CD14-positive monocyte (primary cell): ENCODE results near the gene OLFM3. TPM values are rescaled to one million over a fixed set of nuclear protein-coding genes. Genes with fewer than 3 reads are reported as not detected.

Experiments used
- DNase-seq, 3 donors: peaks; one replicate each; pipeline ENCODE4 v3.0.0-alpha.2; 2011 to 2022
- H2AFZ ChIP-seq: 2 replicates; pipeline ENCODE4 v1.6.0; 2012; ENCODE audit warnings: mild to moderate bottlenecking, low read depth, low read length, inconsistent platforms; ENCODE audit not compliant: insufficient read depth, poor library complexity, severe bottlenecking
- H3K27ac ChIP-seq, 2 donors: 1 replicate in 1 of 2; 2 replicates in 1 of 2; pipeline ENCODE4 v1.5.1; 2012 to 2013; ENCODE audit warnings: low read length in 2 of 2, control low read depth in 1 of 2, inconsistent platforms in 1 of 2, low read depth in 1 of 2, mild to moderate bottlenecking in 1 of 2
- H3K27me3 ChIP-seq, 2 donors: one replicate each; pipeline versions ENCODE4 v1.6.0 to v1.6.1; 2011 to 2013; ENCODE audit warnings: low read length in 2 of 2; ENCODE audit not compliant: control insufficient read depth in 2 of 2, insufficient read depth in 2 of 2
- H3K36me3 ChIP-seq, 2 donors: replicated peaks in 1 of 2; 1 replicate in 1 of 2; 2 replicates in 1 of 2; pipeline versions ENCODE4 v1.5.1 to v1.6.1; 2012 to 2013; ENCODE audit warnings: low read length in 2 of 2, control low read depth in 1 of 2, inconsistent platforms in 1 of 2, mild to moderate bottlenecking in 1 of 2; ENCODE audit not compliant: insufficient read depth in 2 of 2, control insufficient read depth in 1 of 2
- H3K4me1 ChIP-seq, 2 donors: 1 replicate in 1 of 2; 2 replicates in 1 of 2; pipeline versions ENCODE4 v1.5.1 to v1.6.1; 2012 to 2013; ENCODE audit warnings: low read length in 2 of 2, control low read depth in 1 of 2, inconsistent platforms in 1 of 2, mild to moderate bottlenecking in 1 of 2, moderate library complexity in 1 of 2; ENCODE audit not compliant: insufficient read depth in 2 of 2, control insufficient read depth in 1 of 2
- H3K4me2 ChIP-seq: replicated peaks from 2 replicates; pipeline ENCODE3; 2012; ENCODE audit warnings: low read length, moderate library complexity, mild to moderate bottlenecking; ENCODE audit not compliant: poor library complexity, severe bottlenecking; ENCODE audit errors: extremely low read depth
- H3K4me3 ChIP-seq, 3 experiments: fragments of 200-600 bp in 1 of 3; sonication (generic) in 1 of 3; replicated peaks in 1 of 3; 1 replicate in 2 of 3; 2 replicates in 1 of 3; pipeline ENCODE4 v1.5.1; 2011 to 2013; ENCODE audit warnings: low read length in 3 of 3, mild to moderate bottlenecking in 3 of 3, control low read depth in 2 of 3, low read depth in 2 of 3, inconsistent platforms in 1 of 3, moderate library complexity in 1 of 3
- H3K79me2 ChIP-seq: 2 replicates; pipeline ENCODE4 v1.6.0; 2012; ENCODE audit warnings: mild to moderate bottlenecking, control low read depth, inconsistent platforms, low read length, moderate library complexity; ENCODE audit not compliant: insufficient read depth
- H3K9ac ChIP-seq: 2 replicates; pipeline ENCODE4 v1.6.0; 2017; ENCODE audit warnings: low read length, mild to moderate bottlenecking; ENCODE audit not compliant: insufficient read depth, poor library complexity, severe bottlenecking
- H3K9me3 ChIP-seq, 2 donors: replicated peaks in 1 of 2; 1 replicate in 1 of 2; 2 replicates in 1 of 2; pipeline versions ENCODE4 v1.5.1 to v1.6.1; 2012 to 2013; ENCODE audit warnings: low read length in 2 of 2, control low read depth in 1 of 2; ENCODE audit not compliant: control insufficient read depth in 1 of 2, insufficient read depth in 1 of 2
- H4K20me1 ChIP-seq: 2 replicates; pipeline ENCODE4 v1.6.0; 2012; ENCODE audit warnings: mild to moderate bottlenecking, low read length, control low read depth, moderate library complexity; ENCODE audit not compliant: insufficient read depth
- H3K27ac Mint-ChIP-seq, 7 donors: one replicate each; pipeline ENCODE4 v1.8.0; 2020; ENCODE audit warnings: mild to moderate bottlenecking in 7 of 7, mixed read lengths in 7 of 7, moderate library complexity in 6 of 7, inconsistent platforms in 2 of 7
- H3K27me3 Mint-ChIP-seq, 3 donors: one replicate each; pipeline ENCODE4 v1.8.0; 2021 to 2022; ENCODE audit warnings: low read depth in 3 of 3, mild to moderate bottlenecking in 3 of 3, mixed read lengths in 3 of 3, moderate library complexity in 3 of 3, inconsistent platforms in 1 of 3
- H3K36me3 Mint-ChIP-seq, 2 donors: one replicate each; pipeline ENCODE4 v1.8.0; 2020; ENCODE audit warnings: mixed read lengths in 2 of 2, inconsistent platforms in 1 of 2, mild to moderate bottlenecking in 1 of 2
- H3K4me1 Mint-ChIP-seq: one replicate; pipeline ENCODE4 v1.8.0; 2020; ENCODE audit warnings: mild to moderate bottlenecking, mixed read lengths
- H3K4me3 Mint-ChIP-seq, 2 donors: one replicate each; pipeline ENCODE4 v1.8.0; 2020; ENCODE audit warnings: mild to moderate bottlenecking in 2 of 2, mixed read lengths in 2 of 2, moderate library complexity in 1 of 2
- H3K9me3 Mint-ChIP-seq, 7 donors: one replicate each; pipeline ENCODE4 v1.8.0; 2020 to 2022; ENCODE audit warnings: mixed read lengths in 7 of 7, mild to moderate bottlenecking in 6 of 7, moderate library complexity in 6 of 7, inconsistent platforms in 2 of 7
- WGBS: methylation state at CpG from one replicate; pipeline ENCODE4 v1.1.5; 2013; ENCODE audit warnings: missing lambda C conversion rate; ENCODE audit not compliant: insufficient coverage; 5-methylcytosine and 5-hydroxymethylcytosine counted together
- intact Hi-C, 2 donors: fragments of 100-400 bp; cut with micrococcal nuclease; formaldehyde crosslinking; loops; one replicate each; pipeline versions ENCODE4 v1.15.0 to v1.15.1; 2023
- polyA plus RNA-seq, 3 donors: library from polyadenylated mRNA; depleted of rRNA in 1 of 3; unstranded in 2 of 3; stranded (reverse) in 1 of 3; fragments of 300-500 nt in 2 of 3; fragments of >200 nt in 1 of 3; fragmentation: Illumina TruSeq in 2 of 3; gene quantifications; 1 replicate in 2 of 3; 2 replicates in 1 of 3; pipeline ENCODE4 v1.2.3, GENCODE V29; 2012 to 2021
- TF ChIP-seq, protein P1 (sequence below): fragments of 200-600 bp; IDR thresholded peaks from one replicate; pipeline ENCODE4 v1.8.0; 2022; ENCODE audit warnings: antibody characterized with exemption, mild to moderate bottlenecking

OLFM3 gene
- polyA plus RNA-seq, 3 donors: not detected

DNA sequence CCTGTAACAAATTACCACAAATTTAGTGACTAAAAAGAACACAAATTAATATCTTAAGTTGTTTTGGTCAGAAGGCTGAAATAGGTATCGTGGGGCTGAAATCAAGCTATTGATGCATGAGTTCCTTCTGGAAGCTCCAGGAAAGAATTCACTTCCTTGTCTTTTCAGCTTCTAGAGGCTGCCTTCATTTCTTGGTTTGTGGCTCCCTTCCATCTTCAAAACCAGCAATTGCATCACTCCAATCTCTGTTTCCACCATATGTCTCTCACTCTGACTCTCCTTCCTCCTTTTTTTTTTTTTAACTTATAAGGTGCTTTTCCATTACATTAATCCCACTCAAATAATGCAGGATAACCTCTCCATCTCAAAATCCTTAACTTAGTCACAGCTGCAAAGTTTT, 78.4 kb downstream of the OLFM3 start:
- Mint-ChIP-seq H3K4me1 (no peaks in the 10 kb centered on the region), H3K36me3 (no peaks in the 10 kb centered on the region), H3K27me3 (peaks cover 0 to 2% (median 2%) of the 10 kb centered on the region in 3 donors), H3K9me3 (peaks cover 0 to 2% (median 0%) of the 10 kb centered on the region in 7 donors), H3K27ac (no peak overlapping the region), H3K4me3 (no peak overlapping the region)
- no peaks in the 10 kb centered on the region for H3K9me3 ChIP-seq
- H3K4me1 ChIP-seq: no peaks in the 10 kb centered on the region
- WGBS: 20% methylated on average over 1 of the region's 1 CpG
- H3K27ac ChIP-seq: no peak overlapping the region
- H3K4me3 ChIP-seq: no peak overlapping the region
- H4K20me1 ChIP-seq: no peaks in the 10 kb centered on the region
- H3K9ac ChIP-seq: no peak overlapping the region
- no peaks in the 10 kb centered on the region for H3K79me2 ChIP-seq
- H3K36me3 ChIP-seq: no peaks in the 10 kb centered on the region
- H3K4me2 ChIP-seq: no peak overlapping the region
- no peak overlapping the region for H2AFZ ChIP-seq
- TF ChIP-seq, protein P1, sequence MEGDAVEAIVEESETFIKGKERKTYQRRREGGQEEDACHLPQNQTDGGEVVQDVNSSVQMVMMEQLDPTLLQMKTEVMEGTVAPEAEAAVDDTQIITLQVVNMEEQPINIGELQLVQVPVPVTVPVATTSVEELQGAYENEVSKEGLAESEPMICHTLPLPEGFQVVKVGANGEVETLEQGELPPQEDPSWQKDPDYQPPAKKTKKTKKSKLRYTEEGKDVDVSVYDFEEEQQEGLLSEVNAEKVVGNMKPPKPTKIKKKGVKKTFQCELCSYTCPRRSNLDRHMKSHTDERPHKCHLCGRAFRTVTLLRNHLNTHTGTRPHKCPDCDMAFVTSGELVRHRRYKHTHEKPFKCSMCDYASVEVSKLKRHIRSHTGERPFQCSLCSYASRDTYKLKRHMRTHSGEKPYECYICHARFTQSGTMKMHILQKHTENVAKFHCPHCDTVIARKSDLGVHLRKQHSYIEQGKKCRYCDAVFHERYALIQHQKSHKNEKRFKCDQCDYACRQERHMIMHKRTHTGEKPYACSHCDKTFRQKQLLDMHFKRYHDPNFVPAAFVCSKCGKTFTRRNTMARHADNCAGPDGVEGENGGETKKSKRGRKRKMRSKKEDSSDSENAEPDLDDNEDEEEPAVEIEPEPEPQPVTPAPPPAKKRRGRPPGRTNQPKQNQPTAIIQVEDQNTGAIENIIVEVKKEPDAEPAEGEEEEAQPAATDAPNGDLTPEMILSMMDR: no peak
- no peaks in the 10 kb centered on the region for H3K27me3 ChIP-seq
- DNase-seq: no peak
- intact Hi-C loops: no loop called here

GRCh38 chr1:101915597-101915996, 81.1 kb downstream of the OLFM3 start:
- Histone ChIP-seq H3K9ac (no peak overlapping the region), H4K20me1 (no peaks in the 10 kb centered on the region), H3K27me3 (no peaks in the 10 kb centered on the region), H3K4me3 (no peak overlapping the region), H3K9me3 (no peaks in the 10 kb centered on the region), H2AFZ (no peak overlapping the region), H3K4me1 (no peaks in the 10 kb centered on the region), H3K36me3 (no peaks in the 10 kb centered on the region), H3K27ac (no peak overlapping the region), H3K4me2 (no peak overlapping the region), H3K79me2 (no peaks in the 10 kb centered on the region)
- Mint-ChIP-seq H3K4me3 (no peak overlapping the region), H3K27me3 (peaks cover 0 to 2% (median 2%) of the 10 kb centered on the region in 3 donors), H3K36me3 (no peaks in the 10 kb centered on the region), H3K27ac (no peak overlapping the region), H3K4me1 (no peaks in the 10 kb centered on the region), H3K9me3 (peaks cover 0 to 2% (median 0%) of the 10 kb centered on the region in 7 donors)
- no CpG with 5 or more reads among the region's 5 CpGs for WGBS
- DNase-seq: no peak
- intact Hi-C loops: no loop called here
- TF ChIP-seq, protein P1: no peak
